Lung (tissue), 12 donors: ENCODE data around the gene ANKMY2. TPM values are rescaled to one million over a fixed set of nuclear protein-coding genes. Genes with fewer than 3 reads are reported as not detected.

Experiments
- ATAC-seq: fragments of 200-7000 bp; cut with Tn5 transposase; one replicate; pipeline ENCODE4 v1.9.1; 2020; ENCODE audit warnings: moderate number of reproducible peaks; ENCODE audit not compliant: insufficient read depth, low FRiP score
- DNase-seq, 3 donors: peaks; one replicate each; pipeline ENCODE4 v3.0.0-alpha.2; 2013 to 2017
- H3K27ac ChIP-seq, 2 donors: one replicate each; pipeline ENCODE4 v1.5.1; 2013; ENCODE audit warnings: mild to moderate bottlenecking in 2 of 2, moderate library complexity in 2 of 2, control low read depth in 1 of 2, inconsistent platforms in 1 of 2, low read depth in 1 of 2, low read length in 1 of 2
- H3K27me3 ChIP-seq, 3 donors: one replicate each; pipeline ENCODE4 v1.5.1; 2013; ENCODE audit warnings: low read length in 2 of 3; ENCODE audit not compliant: control insufficient read depth in 3 of 3, insufficient read depth in 3 of 3
- H3K36me3 ChIP-seq, 4 donors: one replicate each; pipeline ENCODE4 v1.5.1; 2013; ENCODE audit warnings: low read length in 4 of 4, mild to moderate bottlenecking in 1 of 4, moderate library complexity in 1 of 4; ENCODE audit not compliant: control insufficient read depth in 4 of 4, insufficient read depth in 4 of 4
- H3K4me1 ChIP-seq, 5 donors: one replicate each; pipeline ENCODE4 v1.5.1; 2013; ENCODE audit warnings: low read length in 5 of 5, mild to moderate bottlenecking in 2 of 5, moderate library complexity in 1 of 5; ENCODE audit not compliant: control insufficient read depth in 5 of 5, insufficient read depth in 5 of 5
- H3K4me3 ChIP-seq: one replicate; pipeline ENCODE4 v1.5.1; 2013; ENCODE audit warnings: mild to moderate bottlenecking, control low read depth, moderate library complexity
- H3K9ac ChIP-seq, 2 donors: one replicate each; pipeline ENCODE4 v1.5.1; 2013; ENCODE audit warnings: low read length in 2 of 2, control low read depth in 1 of 2; ENCODE audit not compliant: insufficient read depth in 1 of 2
- H3K9me3 ChIP-seq, 4 donors: one replicate each; pipeline ENCODE4 v1.5.1; 2013; ENCODE audit warnings: low read length in 3 of 4, mild to moderate bottlenecking in 1 of 4, moderate library complexity in 1 of 4; ENCODE audit not compliant: control insufficient read depth in 4 of 4, insufficient read depth in 3 of 4
- WGBS, 2 donors: extraction: QIAGEN DNeasy Blood & Tissue Kit; methylation state at CpG; one replicate each; pipeline ENCODE4 v1.1.7; 2013; 5-methylcytosine and 5-hydroxymethylcytosine counted together
- polyA plus RNA-seq, 2 donors: library from polyadenylated mRNA; stranded (reverse); fragments of 200-250 nt; gene quantifications; one replicate each; pipeline ENCODE4 v1.2.1, GENCODE V29; 2013
- total RNA-seq, 2 donors: library from RNA; depleted of rRNA in 1 of 2; stranded (reverse); fragments of >200 nt in 1 of 2; gene quantifications; one replicate each; pipeline ENCODE4 v1.2.1, GENCODE V29; 2014 to 2021
- TF ChIP-seq, protein P1 (sequence below): IDR thresholded peaks from 2 replicates; pipeline ENCODE4 v1.5.1; 2012; ENCODE audit warnings: mild to moderate bottlenecking; ENCODE audit errors: control extremely low read depth, extremely low read depth
- donor health status: control.
- donor health status: control.
- donor health status: Bipolar disorder and iron deficiency.
- donor health status: healthy.
- donor health status: DM: yes; HTN: yes; CAD: no.

The ANKMY2 gene
- total and polyA plus RNA-seq, 4 donors, result 4.9 to 26.2 (median 9.7) TPM

DNA sequence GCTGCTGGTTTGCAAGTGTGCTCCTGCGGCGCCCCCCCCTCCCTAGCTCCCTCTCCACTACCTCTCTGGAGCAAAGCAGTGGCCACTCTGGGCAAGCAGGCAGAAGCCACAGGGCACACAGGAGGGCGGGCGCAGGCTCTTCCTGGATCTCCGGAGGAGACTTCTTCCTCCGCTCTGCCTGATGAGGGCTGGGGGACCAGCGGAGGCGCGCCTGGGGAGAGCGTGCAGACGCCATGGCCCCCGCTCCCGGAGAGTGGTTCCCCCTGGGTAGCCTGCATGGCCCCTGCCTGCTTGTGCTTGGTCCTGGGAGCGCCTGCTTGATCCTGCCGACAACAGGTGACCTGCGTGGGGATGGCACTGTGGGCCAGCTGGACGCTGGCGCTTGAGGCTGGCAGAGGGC, 29.0 kb downstream of the ANKMY2 start:
- Histone ChIP-seq H3K27me3 (no peaks in the 10 kb centered on the region), H3K36me3 (peaks cover 5 to 34% (median 15%) of the 10 kb centered on the region in 4 donors), H3K9me3 (no peaks in the 10 kb centered on the region), H3K27ac (no peak overlapping the region), H3K4me1 (no peaks in the 10 kb centered on the region), H3K9ac (no peak overlapping the region), H3K4me3 (no peak overlapping the region)
- TF ChIP-seq, protein P1, sequence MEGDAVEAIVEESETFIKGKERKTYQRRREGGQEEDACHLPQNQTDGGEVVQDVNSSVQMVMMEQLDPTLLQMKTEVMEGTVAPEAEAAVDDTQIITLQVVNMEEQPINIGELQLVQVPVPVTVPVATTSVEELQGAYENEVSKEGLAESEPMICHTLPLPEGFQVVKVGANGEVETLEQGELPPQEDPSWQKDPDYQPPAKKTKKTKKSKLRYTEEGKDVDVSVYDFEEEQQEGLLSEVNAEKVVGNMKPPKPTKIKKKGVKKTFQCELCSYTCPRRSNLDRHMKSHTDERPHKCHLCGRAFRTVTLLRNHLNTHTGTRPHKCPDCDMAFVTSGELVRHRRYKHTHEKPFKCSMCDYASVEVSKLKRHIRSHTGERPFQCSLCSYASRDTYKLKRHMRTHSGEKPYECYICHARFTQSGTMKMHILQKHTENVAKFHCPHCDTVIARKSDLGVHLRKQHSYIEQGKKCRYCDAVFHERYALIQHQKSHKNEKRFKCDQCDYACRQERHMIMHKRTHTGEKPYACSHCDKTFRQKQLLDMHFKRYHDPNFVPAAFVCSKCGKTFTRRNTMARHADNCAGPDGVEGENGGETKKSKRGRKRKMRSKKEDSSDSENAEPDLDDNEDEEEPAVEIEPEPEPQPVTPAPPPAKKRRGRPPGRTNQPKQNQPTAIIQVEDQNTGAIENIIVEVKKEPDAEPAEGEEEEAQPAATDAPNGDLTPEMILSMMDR, result no peak
- ATAC-seq (no peak), DNase-seq (no peak)
- WGBS, 2 donors, result 93 to 94% methylated on average over 17 to 18 of the region's 18 CpGs

GRCh38 chr7:16616122-16616521, 29.4 kb downstream of the ANKMY2 start:
- H3K27ac ChIP-seq, result no peak overlapping the region
- WGBS, 2 donors, result 70 to 83% methylated on average over 4 of the region's 4 CpGs
- ATAC-seq (no peak), DNase-seq (no peak)
- H3K4me1 ChIP-seq, result no peaks in the 10 kb centered on the region
- no peaks in the 10 kb centered on the region for H3K9me3 ChIP-seq
- H3K4me3 ChIP-seq, result no peak overlapping the region
- TF ChIP-seq, protein P1, result no peak
- peaks cover 5 to 35% (median 15%) of the 10 kb centered on the region in 4 donors for H3K36me3 ChIP-seq
- H3K27me3 ChIP-seq, result no peaks in the 10 kb centered on the region
- H3K9ac ChIP-seq, result no peak overlapping the region

DNA sequence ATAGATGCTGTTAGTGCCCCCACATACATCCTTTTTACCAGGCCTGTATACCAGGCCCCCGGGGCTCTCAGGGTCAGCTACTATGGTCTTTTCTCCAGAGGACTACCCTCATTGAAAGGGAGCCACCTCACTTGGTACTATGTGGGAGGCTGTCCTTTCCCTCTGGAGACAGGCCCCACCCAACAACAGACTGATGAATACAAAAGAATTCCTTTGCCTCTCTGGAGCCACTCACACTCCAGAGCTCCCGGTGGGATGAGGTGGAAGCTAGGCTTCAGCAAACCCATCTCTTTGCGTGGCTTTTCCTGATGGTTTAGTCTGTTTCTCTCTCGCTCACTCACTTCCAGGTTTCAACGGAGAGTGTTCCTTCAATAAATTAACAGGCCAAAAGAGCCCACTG, 30.3 kb downstream of the ANKMY2 start:
- WGBS, 2 donors, result 78 to 89% methylated on average over 5 of the region's 5 CpGs
- ATAC-seq, result no peak

DNA sequence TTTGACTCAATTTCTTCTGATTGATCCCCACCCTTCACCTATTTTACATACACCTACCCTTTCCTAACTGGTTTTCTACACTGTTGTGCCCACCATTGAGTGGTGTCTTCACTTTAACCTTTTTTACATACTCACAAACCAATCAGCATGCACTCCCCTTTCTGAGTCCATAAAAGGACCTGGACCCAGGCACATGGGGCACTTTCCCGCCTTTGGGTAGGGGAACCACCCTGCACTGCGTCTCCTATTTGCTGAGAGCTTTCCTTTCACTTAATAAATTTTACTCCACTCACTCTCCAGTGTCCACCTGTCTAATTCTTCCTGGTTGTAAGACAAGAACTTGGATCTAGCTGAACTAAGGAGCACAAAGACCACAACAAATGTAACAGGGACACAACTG, 33.8 kb downstream of the ANKMY2 start:
- WGBS, 2 donors, result 95 to 96% methylated on average over 2 of the region's 2 CpGs
- Histone ChIP-seq H3K36me3 (peaks cover 6 to 20% (median 17%) of the 10 kb centered on the region in 4 donors), H3K27me3 (no peaks in the 10 kb centered on the region), H3K9ac (no peak overlapping the region), H3K27ac (no peak overlapping the region), H3K4me1 (no peaks in the 10 kb centered on the region), H3K9me3 (no peaks in the 10 kb centered on the region), H3K4me3 (no peak overlapping the region)
- TF ChIP-seq, protein P1, result no peak
- no peak for ATAC-seq
- DNase-seq, result no peak

More for the DNA sequence above, 30.3 kb downstream of the ANKMY2 start:
- Histone ChIP-seq H3K27ac (no peak overlapping the region), H3K27me3 (no peaks in the 10 kb centered on the region), H3K9me3 (no peaks in the 10 kb centered on the region), H3K36me3 (peaks cover 5 to 32% (median 13%) of the 10 kb centered on the region in 4 donors), H3K9ac (no peak overlapping the region), H3K4me3 (no peak overlapping the region), H3K4me1 (no peaks in the 10 kb centered on the region)
- TF ChIP-seq, protein P1, result no peak
- no peak for DNase-seq
